HepG2 (cell line): Measurements from ENCODE around the gene DHX16. TPM values are rescaled to one million over a fixed set of nuclear protein-coding genes. Genes with fewer than 3 reads are reported as not detected.

Experiments
- ESRRA ChIP-seq: sonication (generic); formaldehyde crosslinking; IDR thresholded peaks from 2 replicates; pipeline ENCODE4 v1.5.1; 2020; ENCODE audit warnings: mild to moderate bottlenecking, low read depth, missing genetic modification reagents
- FOXA3 ChIP-seq: IDR thresholded peaks from 2 replicates; pipeline ENCODE4 v1.6.1; 2016; ENCODE audit warnings: missing genetic modification reagents, missing compliant biosample characterization
- HINFP ChIP-seq: sonication (generic); formaldehyde crosslinking; IDR thresholded peaks from 2 replicates; pipeline ENCODE4 v1.4.0; 2020; ENCODE audit warnings: low read depth, mild to moderate bottlenecking, missing genetic modification reagents
- KLF9 ChIP-seq: IDR thresholded peaks from 2 replicates; pipeline ENCODE4 v1.6.1; 2016; ENCODE audit warnings: low read depth
- TCF12 ChIP-seq, 2 experiments: fragments of 450-650 bp in 1 of 2; sonication (generic) in 1 of 2; formaldehyde crosslinking in 1 of 2; IDR thresholded peaks; 2 replicates each; pipeline versions ENCODE4 v1.6.1 to v1.8.0; 2017 to 2022; ENCODE audit warnings: antibody characterized with exemption in 1 of 2, mild to moderate bottlenecking in 1 of 2, missing genetic modification reagents in 1 of 2, moderate library complexity in 1 of 2
- TEAD3 ChIP-seq: optimal IDR thresholded peaks from 2 replicates; pipeline ENCODE3; 2016; ENCODE audit warnings: borderline replicate concordance
- TFDP1 ChIP-seq: IDR thresholded peaks from 2 replicates; pipeline ENCODE4 v1.6.1; 2016; ENCODE audit warnings: missing compliant biosample characterization, missing genetic modification reagents, borderline replicate concordance
- ZBTB14 ChIP-seq: sonication (generic); formaldehyde crosslinking; IDR thresholded peaks from 2 replicates; pipeline ENCODE4 v1.4.0; 2020; ENCODE audit warnings: missing genetic modification reagents
- ZBTB20 ChIP-seq: sonication (generic); formaldehyde crosslinking; IDR thresholded peaks from 2 replicates; pipeline ENCODE4 v1.8.1; 2023; ENCODE audit warnings: missing genetic modification reagents, low read depth, mild to moderate bottlenecking, borderline replicate concordance
- ZNF317 ChIP-seq: sonication (generic); formaldehyde crosslinking; IDR thresholded peaks from 2 replicates; pipeline ENCODE4 v1.5.0; 2020; ENCODE audit warnings: mild to moderate bottlenecking, missing genetic modification reagents
- ZNF362 ChIP-seq: sonication (generic); formaldehyde crosslinking; IDR thresholded peaks from 2 replicates; pipeline ENCODE4 v1.4.0; 2020; ENCODE audit warnings: missing genetic modification reagents, mild to moderate bottlenecking, borderline replicate concordance
- ZNF512 ChIP-seq: sonication (generic); formaldehyde crosslinking; IDR thresholded peaks from 2 replicates; pipeline ENCODE4 v1.4.0; 2020; ENCODE audit warnings: mild to moderate bottlenecking, missing genetic modification reagents
- ZNF546 ChIP-seq: sonication (generic); formaldehyde crosslinking; conservative IDR thresholded peaks from 2 replicates; pipeline ENCODE4 v1.8.1; 2023; ENCODE audit warnings: mild to moderate bottlenecking, missing genetic modification reagents
- ZNF724P ChIP-seq: sonication (generic); formaldehyde crosslinking; IDR thresholded peaks from 2 replicates; pipeline ENCODE4 v1.8.0; 2022; ENCODE audit warnings: missing genetic modification reagents, borderline replicate concordance
- ZNF775 ChIP-seq: sonication (generic); formaldehyde crosslinking; IDR thresholded peaks from 2 replicates; pipeline ENCODE4 v1.4.0; 2020; ENCODE audit warnings: missing genetic modification reagents, mild to moderate bottlenecking, moderate library complexity, borderline replicate concordance
- ZSCAN22 ChIP-seq: sonication (generic); formaldehyde crosslinking; IDR thresholded peaks from 2 replicates; pipeline ENCODE4 v1.4.0; 2020; ENCODE audit warnings: mild to moderate bottlenecking, missing genetic modification reagents
- polyA plus RNA-seq, 8 experiments: library from polyadenylated mRNA; depleted of rRNA in 3 of 8; stranded (reverse) in 7 of 8; unstranded in 1 of 8; fragments of >200 nt; fragmentation: Illumina TruSeq in 4 of 8; extraction: Trizol in 4 of 8; gene quantifications; 2 replicates each; pipeline versions ENCODE4 v1.2.1 to v1.2.3, GENCODE V29; 2011 to 2016; ENCODE audit warnings: low read depth in 4 of 8, missing spikeins in 1 of 8, mixed read lengths in 1 of 8; ENCODE audit not compliant: insufficient read depth in 1 of 8
- total RNA-seq, 5 experiments: library from RNA; depleted of rRNA; stranded (reverse); fragments of >200 nt; fragmentation: Illumina TruSeq; extraction: Trizol; gene quantifications; 2 replicates each; pipeline ENCODE4 v1.2.3, GENCODE V29; 2016; ENCODE audit warnings: low read depth in 1 of 5
- TF ChIP-seq, protein P1 (sequence below): sonication (generic); formaldehyde crosslinking; IDR thresholded peaks from 2 replicates; pipeline ENCODE4 v1.5.0; 2020; ENCODE audit warnings: mild to moderate bottlenecking, missing genetic modification reagents, borderline replicate concordance

DHX16 gene
- total and polyA plus RNA-seq, 2 of the 13 experiments (the other 11 are each of a cell fraction or from before 2014, with no cell fraction given) = 57.0 to 58.5 TPM

DNA sequence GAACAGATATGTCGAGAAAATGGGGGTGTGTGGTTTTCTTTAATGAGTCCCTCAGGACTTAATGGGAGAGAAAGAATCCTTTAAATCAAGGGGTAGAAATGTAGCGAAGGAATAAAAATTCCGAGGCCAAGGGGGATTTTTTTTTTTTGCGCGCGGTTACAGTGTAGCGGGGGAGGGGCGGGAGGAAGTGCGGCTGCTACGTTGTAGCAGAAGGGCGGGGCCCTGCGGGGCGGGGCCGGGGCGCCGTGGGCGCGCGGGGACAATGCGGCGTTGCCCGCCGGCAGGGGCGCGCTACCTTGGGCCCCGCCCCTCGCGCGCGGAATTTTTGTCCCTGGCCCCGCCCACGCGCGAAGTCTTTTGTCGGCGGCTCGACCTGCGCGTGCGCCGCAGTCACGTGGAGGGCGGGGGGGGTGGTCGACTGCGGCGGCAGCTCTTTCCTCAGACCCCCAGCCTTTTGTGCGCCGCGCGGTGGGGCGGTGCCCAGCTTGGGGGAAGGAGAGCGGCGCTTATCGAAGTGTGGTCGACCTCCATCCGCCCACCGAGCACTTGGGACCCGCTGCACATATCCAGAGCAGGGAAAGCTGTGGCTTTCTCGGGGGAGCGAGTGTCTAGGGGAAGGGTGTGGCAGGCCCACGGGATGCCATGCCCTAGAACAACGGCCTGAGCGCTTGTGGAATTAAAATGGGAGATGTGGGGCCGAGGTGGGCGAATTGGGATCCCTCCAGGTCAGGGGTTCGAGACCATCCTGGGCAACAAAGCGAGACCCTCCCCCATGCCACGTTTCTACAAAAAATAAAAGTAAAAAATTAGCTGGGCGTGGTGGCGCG, 48.6 kb upstream of the DHX16 start (continued):
- peak; percentile 80 for TF ChIP-seq ZBTB14 (CRISPR knock-in tag)
- peak; percentile 92 for TF ChIP-seq TFDP1 (CRISPR knock-in tag)
- no peak for TF ChIP-seq HINFP (CRISPR knock-in tag)
- TF ChIP-seq ZSCAN22 (CRISPR knock-in tag) = no peak
- TF ChIP-seq FOXA3 (CRISPR knock-in tag) = peak; percentile 8
- TF ChIP-seq ZNF724P = no peak; the same call in 1 of the 2 replicates
- TF ChIP-seq TCF12 (IDR thresholded peaks at IDR 0.05) = no peak
- 0 out of 2 replicates have a peak, but pooled peaks have one; percentile 14 for TF ChIP-seq TCF12 (CRISPR knock-in tag; IDR thresholded peaks at IDR 0.05)
- no peak for TF ChIP-seq KLF9 (CRISPR knock-in tag)
- TF ChIP-seq ESRRA = peak; percentile 50; the same call in 1 of the 2 replicates
- TF ChIP-seq, protein P1, sequence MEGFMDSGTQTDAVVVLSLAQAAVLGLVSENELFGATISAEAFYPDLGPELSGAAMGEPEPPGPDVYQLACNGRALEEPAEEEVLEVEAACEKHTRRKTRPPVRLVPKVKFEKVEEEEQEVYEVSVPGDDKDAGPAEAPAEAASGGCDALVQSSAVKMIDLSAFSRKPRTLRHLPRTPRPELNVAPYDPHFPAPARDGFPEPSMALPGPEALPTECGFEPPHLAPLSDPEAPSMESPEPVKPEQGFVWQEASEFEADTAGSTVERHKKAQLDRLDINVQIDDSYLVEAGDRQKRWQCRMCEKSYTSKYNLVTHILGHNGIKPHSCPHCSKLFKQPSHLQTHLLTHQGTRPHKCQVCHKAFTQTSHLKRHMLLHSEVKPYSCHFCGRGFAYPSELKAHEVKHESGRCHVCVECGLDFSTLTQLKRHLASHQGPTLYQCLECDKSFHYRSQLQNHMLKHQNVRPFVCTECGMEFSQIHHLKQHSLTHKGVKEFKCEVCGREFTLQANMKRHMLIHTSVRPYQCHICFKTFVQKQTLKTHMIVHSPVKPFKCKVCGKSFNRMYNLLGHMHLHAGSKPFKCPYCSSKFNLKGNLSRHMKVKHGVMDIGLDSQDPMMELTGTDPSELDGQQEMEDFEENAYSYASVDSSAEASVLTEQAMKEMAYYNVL (CRISPR knock-in tag) = 0 out of 2 replicates have a peak, but pooled peaks have one; percentile 55
- TF ChIP-seq ZNF362 (CRISPR knock-in tag) = peak; percentile 90
- peak; percentile 63; the same call in 1 of the 2 replicates for TF ChIP-seq ZNF317 (CRISPR knock-in tag)
- no peak for TF ChIP-seq ZBTB20 (CRISPR knock-in tag)
- TF ChIP-seq ZNF512 (CRISPR knock-in tag) = no peak
- peak; percentile 92 for TF ChIP-seq TEAD3
- TF ChIP-seq ZNF775 (CRISPR knock-in tag) = no peak
- TF ChIP-seq ZNF546 = no peak
